Stimulated activated CD8-positive, alpha-beta memory T cell treated with anti-CD3 and anti-CD28 coated beads, Interleukin-15, amount 100 ng/mL, for 1 hour (primary cell): ENCODE results near the gene SLC40A1.

ENCODE experiments used
- DNase-seq: peaks from one replicate; pipeline ENCODE4 v3.0.0-alpha.2; 2020; ENCODE audit warnings: low read depth

Gene SLC40A1

DNA sequence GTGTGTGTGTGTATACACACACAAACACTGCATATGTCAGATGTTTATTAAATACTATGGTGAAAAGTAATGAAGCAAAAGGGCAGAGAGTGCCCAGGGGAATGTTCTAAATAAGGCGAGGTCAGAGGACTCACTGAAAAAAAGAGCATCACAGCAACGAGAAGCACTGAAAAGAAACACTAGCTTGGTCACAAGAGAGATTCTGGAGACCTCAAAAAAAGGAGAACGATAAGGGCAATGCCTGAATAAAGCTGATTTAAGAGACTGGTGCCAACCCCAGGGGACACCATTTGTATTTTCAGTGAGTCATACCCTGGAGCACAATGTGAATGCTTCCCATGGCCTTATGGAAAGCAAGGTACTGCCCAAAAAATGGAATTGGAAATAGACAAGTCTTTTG lies 14.5 kb downstream of the SLC40A1 start:
- DNase-seq: no peak

- no peak for DNase-seq
Measured at GRCh38 chr2:189561371-189562038, 19.1 kb downstream of the SLC40A1 start.

DNA sequence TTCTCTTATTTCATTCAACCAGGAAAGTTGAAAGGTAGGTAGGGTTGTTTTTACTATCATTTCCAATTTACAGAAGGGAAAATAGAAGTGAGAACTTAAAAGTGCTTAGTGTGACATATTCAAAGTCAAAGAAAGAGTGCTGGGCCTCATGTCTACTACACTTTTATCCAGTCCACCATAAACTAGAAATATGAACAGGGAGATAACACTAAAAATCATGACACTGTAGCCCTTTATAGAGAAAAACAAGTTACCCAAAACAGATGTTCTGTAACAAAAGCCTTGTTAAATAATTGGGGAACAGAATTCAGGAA lies 20.4 kb downstream of the SLC40A1 start:
- no peak for DNase-seq

GRCh38 chr2:189559579-189560272 lies 20.9 kb downstream of the SLC40A1 start:
- DNase-seq: no peak

DNA sequence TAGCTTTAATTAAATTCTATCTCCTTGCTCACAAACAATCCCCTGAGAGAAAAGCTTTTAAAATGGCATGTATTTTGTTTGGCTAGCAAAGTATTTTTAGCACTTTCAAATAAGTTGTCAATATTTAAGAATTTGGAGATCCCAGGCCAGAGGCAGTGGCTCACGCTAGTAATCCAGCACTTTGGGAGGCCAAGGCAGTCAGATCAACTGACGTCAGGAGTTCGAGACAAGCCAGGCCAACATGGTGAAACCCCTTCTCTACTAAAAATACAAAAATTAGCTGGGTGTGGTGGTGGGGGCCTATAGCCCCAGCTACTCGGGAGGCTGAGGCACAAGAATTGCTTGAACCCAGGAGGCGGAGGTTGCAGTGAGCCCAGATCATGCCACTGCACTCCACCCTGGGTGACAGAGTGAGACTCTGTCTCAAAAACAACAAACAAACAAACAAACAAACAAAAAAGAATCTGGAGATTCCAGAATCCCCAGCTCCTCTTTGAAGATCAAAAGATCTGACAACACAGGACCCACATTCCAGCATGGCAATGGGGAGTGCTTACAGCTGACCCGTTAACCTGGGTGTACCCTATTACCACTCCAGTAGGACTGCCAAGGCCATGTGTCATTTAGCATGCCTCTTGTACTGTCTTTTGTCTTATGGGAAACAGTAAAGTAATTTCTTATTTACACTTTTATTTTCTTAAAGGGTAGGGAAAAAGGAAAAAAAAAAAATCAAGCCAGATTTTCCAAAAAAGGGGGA lies 21.9 kb downstream of the SLC40A1 start:
- DNase-seq: no peak

GRCh38 chr2:189557373-189557772 lies 23.2 kb downstream of the SLC40A1 start:
- no peak for DNase-seq

GRCh38 chr2:189556526-189556925 lies 24.1 kb downstream of the SLC40A1 start:
- DNase-seq: no peak

GRCh38 chr2:189555232-189555631 lies 25.4 kb downstream of the SLC40A1 start:
- DNase-seq: no peak

DNA sequence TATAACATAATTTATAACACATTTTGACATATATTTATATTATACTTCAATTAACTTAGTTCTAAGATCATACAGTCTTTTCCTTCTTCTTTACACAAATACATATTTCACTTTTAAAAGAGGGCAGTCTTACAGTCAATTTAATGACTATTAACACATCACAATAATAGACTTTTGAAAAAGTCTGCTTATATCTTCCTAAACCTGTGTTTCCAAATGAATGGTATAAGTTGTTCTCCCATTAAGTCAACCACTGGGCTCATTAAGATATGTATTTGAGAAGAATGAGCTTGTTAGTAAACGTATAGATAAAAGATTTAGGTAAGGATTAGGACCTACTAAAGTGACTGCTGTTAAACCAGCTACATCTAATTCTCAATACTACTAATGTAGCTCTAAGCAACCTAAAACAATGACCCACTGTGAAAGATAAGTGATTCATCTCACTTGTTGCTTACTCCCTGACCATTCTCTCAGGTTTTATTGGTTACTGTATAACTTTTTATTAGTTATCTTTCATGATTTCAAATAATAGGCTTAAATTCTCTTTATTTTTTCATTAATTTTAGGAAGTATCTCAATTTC lies 27.0 kb downstream of the SLC40A1 start:
- DNase-seq: no peak

GRCh38 chr2:189552991-189553404 lies 27.6 kb downstream of the SLC40A1 start:
- no peak for DNase-seq

- DNase-seq: no peak
Measured at GRCh38 chr2:189552334-189552990, 28.1 kb downstream of the SLC40A1 start.

- no peak for DNase-seq
Measured at GRCh38 chr2:189551808-189552207, 28.8 kb downstream of the SLC40A1 start.

- no peak for DNase-seq
Measured at GRCh38 chr2:189549449-189549832, 31.1 kb downstream of the SLC40A1 start.

GRCh38 chr2:189548666-189549448 lies 31.7 kb downstream of the SLC40A1 start:
- DNase-seq: no peak

GRCh38 chr2:189545418-189545817 lies 35.2 kb downstream of the SLC40A1 start:
- DNase-seq: no peak

DNA sequence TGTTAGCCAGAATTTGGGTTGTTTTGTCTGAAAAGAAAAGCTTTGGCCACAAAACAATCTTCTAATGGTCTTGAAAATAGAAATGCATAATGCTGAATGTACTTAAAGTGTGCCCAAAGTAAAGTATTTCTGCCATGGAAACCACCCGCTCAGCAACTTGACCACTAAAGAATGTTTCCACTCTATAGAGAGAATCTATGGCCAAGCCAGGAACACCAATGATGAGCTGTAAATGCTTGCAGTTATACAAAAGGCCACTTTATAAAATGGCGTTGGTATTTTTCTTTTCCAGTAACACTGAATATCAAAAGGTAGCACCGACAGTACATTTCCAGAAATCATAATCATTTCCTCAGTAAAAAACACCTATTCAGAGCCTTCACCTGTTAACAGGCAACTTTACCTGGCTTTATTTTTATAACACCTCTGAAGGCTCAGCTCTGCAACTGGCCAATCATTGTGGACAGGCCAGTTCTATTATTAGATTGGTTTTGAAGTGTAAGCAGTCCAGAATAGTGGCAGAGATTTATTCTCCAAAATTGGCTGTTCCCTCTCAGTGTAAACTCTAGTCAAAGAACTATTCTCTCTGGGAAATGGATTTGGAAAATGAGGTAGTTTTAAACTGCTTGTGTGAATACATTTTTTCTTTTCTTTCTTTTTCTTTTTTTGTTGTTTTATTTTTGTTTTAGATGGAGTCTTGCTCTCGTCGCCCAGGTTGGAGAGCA lies 36.1 kb downstream of the SLC40A1 start:
- DNase-seq: no peak

GRCh38 chr2:189543367-189543766 lies 37.2 kb downstream of the SLC40A1 start:
- DNase-seq: no peak

- no peak for DNase-seq
Measured at GRCh38 chr2:189542145-189542882, 38.3 kb downstream of the SLC40A1 start.

DNA sequence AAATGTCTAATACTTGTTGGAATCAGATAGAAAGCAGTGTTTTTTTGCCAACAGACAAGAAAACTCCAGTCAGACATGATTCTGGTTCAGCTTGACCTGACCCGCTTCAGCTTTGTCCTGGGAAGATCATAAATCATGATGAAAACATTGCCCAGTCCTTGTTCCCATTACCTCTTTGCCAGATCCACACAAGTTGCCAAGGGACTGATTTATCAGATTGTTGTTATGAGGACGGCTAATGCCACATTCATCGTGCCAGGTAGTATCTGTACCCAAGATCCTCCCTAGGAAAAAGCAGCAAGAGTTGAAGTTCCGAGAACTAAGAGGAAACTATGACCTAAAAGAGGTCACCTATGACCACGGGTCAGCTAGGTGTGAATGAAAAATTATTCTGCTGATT lies 39.0 kb downstream of the SLC40A1 start:
- DNase-seq: no peak

GRCh38 chr2:189540551-189540950 lies 40.0 kb downstream of the SLC40A1 start:
- no peak for DNase-seq
